Muscle of leg (tissue), 11 donors: ENCODE measurements around the gene POC5. TPM values are rescaled to one million over a fixed set of nuclear protein-coding genes. Genes with fewer than 3 reads are reported as not detected.
A peak's percentile ranks its signal among the peaks of the same experiment; 100 is the strongest.
"Not testable (repeated sequence)": the region's sequence is repeated elsewhere in the genome, so short reads cannot be mapped to it uniquely, and the experiment has no call there.

Experiments used
- DNase-seq: peaks from one replicate; pipeline ENCODE4 v3.0.0; 2013
- H3K27ac ChIP-seq: one replicate; pipeline ENCODE4 v1.5.1; 2013; ENCODE audit warnings: mild to moderate bottlenecking, low read length, control low read depth
- H3K27me3 ChIP-seq: one replicate; pipeline ENCODE4 v1.6.1; 2013; ENCODE audit warnings: low read length; ENCODE audit not compliant: control insufficient read depth, insufficient read depth
- H3K36me3 ChIP-seq: one replicate; pipeline ENCODE4 v1.6.1; 2013; ENCODE audit warnings: low read length; ENCODE audit not compliant: control insufficient read depth, insufficient read depth
- H3K4me1 ChIP-seq: one replicate; pipeline ENCODE4 v1.6.1; 2013; ENCODE audit warnings: low read length; ENCODE audit not compliant: control insufficient read depth, insufficient read depth
- H3K4me3 ChIP-seq: one replicate; pipeline ENCODE4 v1.5.1; 2013; ENCODE audit warnings: low read length, control low read depth
- H3K9me3 ChIP-seq: replicated peaks from 2 replicates; pipeline ENCODE4 v1.6.1; 2013; ENCODE audit warnings: low read depth, low read length; ENCODE audit not compliant: control insufficient read depth
- WGBS: methylation state at CpG from one replicate; pipeline ENCODE4 v1.1.5; 2013; ENCODE audit warnings: missing lambda C conversion rate; ENCODE audit not compliant: insufficient coverage; 5-methylcytosine and 5-hydroxymethylcytosine counted together
- polyA plus RNA-seq, 8 donors: library from polyadenylated mRNA; unstranded; fragments of 120-200 nt; gene quantifications; one replicate each; pipeline versions ENCODE4 v1.2.1 to v1.2.3, GENCODE V29; 2013; ENCODE audit warnings: inconsistent platforms in 1 of 8, low replicate concordance in 1 of 8; ENCODE audit not compliant: insufficient read length in 8 of 8, insufficient read depth in 1 of 8
- total RNA-seq: library from RNA; stranded (reverse); fragments of 120-200 nt; gene quantifications from one replicate; pipeline ENCODE4 v1.2.4, GENCODE V29; 2013

POC5 gene
- total and polyA plus RNA-seq, 9 donors: 5.7 to 9.2 (median 8.2) TPM

DNA sequence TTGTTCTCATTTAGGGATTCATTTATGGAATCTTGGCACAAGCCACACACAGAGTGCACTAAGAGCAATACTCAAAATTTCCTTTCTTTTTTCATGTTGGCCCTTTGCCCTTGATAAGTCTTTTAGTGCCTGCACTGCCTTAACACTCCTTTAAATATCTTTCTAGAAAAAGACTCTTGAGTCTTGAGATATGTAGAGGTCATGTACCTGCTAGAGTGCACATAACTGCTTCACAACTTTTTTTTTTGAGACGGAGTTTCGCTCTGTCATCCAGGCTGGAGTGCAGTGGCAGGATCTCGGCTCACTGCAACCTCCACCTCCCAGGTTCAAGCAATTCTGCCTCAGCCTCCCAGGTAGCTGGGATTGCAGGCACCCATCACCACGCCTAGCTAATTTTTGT lies 14.3 kb upstream of the POC5 start:
- H3K27ac ChIP-seq, DNase-seq, H3K36me3 ChIP-seq, H3K4me1 ChIP-seq, H3K4me3 ChIP-seq, H3K27me3 ChIP-seq, H3K9me3 ChIP-seq: not testable (repeated sequence)
- WGBS: no CpG with 5 or more reads among the region's 4 CpGs

- H3K4me1 ChIP-seq: no peaks in the 10 kb centered on the region
- WGBS: no CpG with 5 or more reads among the region's 3 CpGs
- no peaks in the 10 kb centered on the region for H3K36me3 ChIP-seq
- no peak overlapping the region for H3K27ac ChIP-seq
- no peak overlapping the region for H3K4me3 ChIP-seq
- H3K27me3 ChIP-seq: no peaks in the 10 kb centered on the region
- DNase-seq: peak; percentile 10
- no peaks in the 10 kb centered on the region for H3K9me3 ChIP-seq
These were observed 12.1 kb upstream of the POC5 start for GRCh38 chr5:75729321-75729720.

- H3K4me1 ChIP-seq: no peaks in the 10 kb centered on the region
- no CpG with 5 or more reads among the region's 2 CpGs for WGBS
- no peaks in the 10 kb centered on the region for H3K36me3 ChIP-seq
- no peak overlapping the region for H3K27ac ChIP-seq
- no peak overlapping the region for H3K4me3 ChIP-seq
- no peaks in the 10 kb centered on the region for H3K27me3 ChIP-seq
- no peaks in the 10 kb centered on the region for H3K9me3 ChIP-seq
- DNase-seq: no peak
These were observed 10.7 kb upstream of the POC5 start for GRCh38 chr5:75727931-75728330.

GRCh38 chr5:75726224-75726623 lies 9.0 kb upstream of the POC5 start:
- not testable (repeated sequence) for DNase-seq, H3K4me3 ChIP-seq, H3K4me1 ChIP-seq, H3K27ac ChIP-seq, H3K9me3 ChIP-seq, H3K27me3 ChIP-seq, H3K36me3 ChIP-seq

DNA sequence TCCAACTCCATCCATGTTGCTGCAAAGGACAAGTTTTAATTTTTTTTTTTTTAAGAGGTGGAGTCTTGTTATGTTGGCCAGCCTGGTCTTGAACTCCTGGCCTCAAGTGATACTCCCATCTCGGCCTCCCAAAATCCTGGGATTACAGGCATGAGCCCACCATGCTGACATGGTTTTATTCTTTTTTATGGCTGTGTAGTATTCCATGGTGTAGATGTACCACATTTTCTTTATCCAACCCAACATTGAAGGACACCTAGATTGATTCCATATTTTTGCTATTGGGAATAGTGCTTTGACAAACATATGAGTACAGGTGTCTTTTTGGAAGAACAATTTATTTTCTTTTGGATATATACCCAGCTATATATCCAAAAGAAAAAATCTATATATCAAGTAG lies 6.1 kb upstream of the POC5 start:
- no peak overlapping the region for H3K27ac ChIP-seq
- H3K9me3 ChIP-seq: no peaks in the 10 kb centered on the region
- no peaks in the 10 kb centered on the region for H3K36me3 ChIP-seq
- H3K4me3 ChIP-seq: no peak overlapping the region
- no peaks in the 10 kb centered on the region for H3K27me3 ChIP-seq
- WGBS: no CpG with 5 or more reads among the region's 1 CpG
- H3K4me1 ChIP-seq: no peaks in the 10 kb centered on the region
- DNase-seq: no peak

GRCh38 chr5:75721573-75721972 lies 4.3 kb upstream of the POC5 start:
- WGBS: no CpG with 5 or more reads among the region's 1 CpG
- no peak overlapping the region for H3K4me3 ChIP-seq
- no peak overlapping the region for H3K27ac ChIP-seq
- H3K9me3 ChIP-seq: no peaks in the 10 kb centered on the region
- peaks cover 6% of the 10 kb centered on the region for H3K4me1 ChIP-seq
- no peaks in the 10 kb centered on the region for H3K27me3 ChIP-seq
- DNase-seq: no peak
- no peaks in the 10 kb centered on the region for H3K36me3 ChIP-seq

- H3K36me3 ChIP-seq: no peaks in the 10 kb centered on the region
- no peaks in the 10 kb centered on the region for H3K9me3 ChIP-seq
- H3K4me3 ChIP-seq: no peak overlapping the region
- H3K4me1 ChIP-seq: peaks cover 12% of the 10 kb centered on the region
- WGBS: 84% methylated on average over 5 of the region's 5 CpGs
- DNase-seq: no peak
- no peak overlapping the region for H3K27ac ChIP-seq
- H3K27me3 ChIP-seq: no peaks in the 10 kb centered on the region
These were observed 3.6 kb upstream of the POC5 start for GRCh38 chr5:75720882-75721281.

DNA sequence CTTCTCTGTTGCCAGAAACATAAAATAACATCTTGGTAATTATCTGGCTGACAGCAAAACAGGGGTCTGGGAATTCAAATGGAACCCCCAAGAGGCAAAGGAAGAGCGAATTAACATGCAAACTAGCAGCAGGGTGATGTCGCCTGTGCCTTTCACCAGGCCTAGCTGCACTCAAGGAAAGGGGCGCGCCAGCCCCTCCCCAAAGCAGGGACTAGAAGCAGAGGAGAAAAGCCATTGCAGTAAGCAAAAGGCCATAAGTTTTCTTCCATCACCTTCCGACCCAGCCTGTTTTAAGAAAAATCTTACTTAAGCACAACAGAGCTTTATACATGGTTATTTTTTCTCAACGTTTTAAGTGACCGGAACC lies 539 bp downstream of the POC5 start:
- Histone ChIP-seq H3K36me3 (peaks cover 4% of the 10 kb centered on the region), H3K9me3 (no peaks in the 10 kb centered on the region), H3K27ac (peak overlapping the region; percentile 96), H3K4me1 (peaks cover 12% of the 10 kb centered on the region), H3K27me3 (no peaks in the 10 kb centered on the region), H3K4me3 (peak overlapping the region; percentile 95)
- 2% methylated on average over 6 of the region's 7 CpGs for WGBS
- DNase-seq: no peak

- H3K27me3 ChIP-seq: no peaks in the 10 kb centered on the region
- H3K36me3 ChIP-seq: peaks cover 14% of the 10 kb centered on the region
- WGBS: no CpG with 5 or more reads among the region's 2 CpGs
- no peak overlapping the region for H3K4me3 ChIP-seq
- H3K27ac ChIP-seq: no peak overlapping the region
- no peaks in the 10 kb centered on the region for H3K9me3 ChIP-seq
- DNase-seq: no peak
- peaks cover 8% of the 10 kb centered on the region for H3K4me1 ChIP-seq
These were observed 5.1 kb downstream of the POC5 start for GRCh38 chr5:75712091-75712490.

DNA sequence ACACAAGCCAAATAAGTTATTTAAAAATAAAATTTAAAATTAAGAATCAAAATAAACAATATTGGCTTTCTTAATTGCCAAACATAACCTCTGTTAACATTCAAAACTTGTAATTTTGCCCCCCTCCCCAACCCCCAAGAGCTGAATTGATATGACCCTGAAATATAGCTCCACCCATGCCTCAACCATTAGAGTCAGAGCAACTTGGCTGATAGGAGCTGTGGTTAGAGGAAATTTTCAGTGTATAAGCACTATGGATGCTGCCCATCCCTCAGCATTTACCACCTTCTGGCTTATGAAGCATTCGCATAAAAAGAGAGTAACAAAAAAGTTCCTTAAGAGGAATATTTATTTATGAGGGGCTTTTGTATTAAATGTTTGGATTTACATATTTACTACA lies 6.1 kb downstream of the POC5 start:
- H3K4me3 ChIP-seq: no peak overlapping the region
- no CpG with 5 or more reads among the region's 1 CpG for WGBS
- no peak overlapping the region for H3K27ac ChIP-seq
- H3K9me3 ChIP-seq: no peaks in the 10 kb centered on the region
- peaks cover 17% of the 10 kb centered on the region for H3K36me3 ChIP-seq
- DNase-seq: no peak
- peaks cover 2% of the 10 kb centered on the region for H3K4me1 ChIP-seq
- H3K27me3 ChIP-seq: no peaks in the 10 kb centered on the region

GRCh38 chr5:75710637-75711036 lies 6.6 kb downstream of the POC5 start:
- DNase-seq: peak; percentile 38
- H3K9me3 ChIP-seq: no peaks in the 10 kb centered on the region
- no peaks in the 10 kb centered on the region for H3K27me3 ChIP-seq
- H3K4me1 ChIP-seq: no peaks in the 10 kb centered on the region
- H3K27ac ChIP-seq: no peak overlapping the region
- H3K36me3 ChIP-seq: peaks cover 17% of the 10 kb centered on the region
- H3K4me3 ChIP-seq: no peak overlapping the region
- no CpG with 5 or more reads among the region's 1 CpG for whole genome bisulfite sequencing
